GM20000 (cell line): ENCODE measurements around the gene SMLR1.

Experiments
- DNase-seq: peaks from one replicate; pipeline ENCODE4 v3.0.0; 2012; ENCODE audit warnings: low spot score
- CTCF ChIP-seq: IDR thresholded peaks from 2 replicates; pipeline ENCODE4 v1.5.1; 2012; ENCODE audit warnings: mild to moderate bottlenecking, control low read depth; ENCODE audit errors: extremely low read depth, missing control alignments

The SMLR1 gene

GRCh38 chr6:130846501-130846900 is 19.3 kb downstream of the SMLR1 start:
- DNase-seq = no peak

DNA sequence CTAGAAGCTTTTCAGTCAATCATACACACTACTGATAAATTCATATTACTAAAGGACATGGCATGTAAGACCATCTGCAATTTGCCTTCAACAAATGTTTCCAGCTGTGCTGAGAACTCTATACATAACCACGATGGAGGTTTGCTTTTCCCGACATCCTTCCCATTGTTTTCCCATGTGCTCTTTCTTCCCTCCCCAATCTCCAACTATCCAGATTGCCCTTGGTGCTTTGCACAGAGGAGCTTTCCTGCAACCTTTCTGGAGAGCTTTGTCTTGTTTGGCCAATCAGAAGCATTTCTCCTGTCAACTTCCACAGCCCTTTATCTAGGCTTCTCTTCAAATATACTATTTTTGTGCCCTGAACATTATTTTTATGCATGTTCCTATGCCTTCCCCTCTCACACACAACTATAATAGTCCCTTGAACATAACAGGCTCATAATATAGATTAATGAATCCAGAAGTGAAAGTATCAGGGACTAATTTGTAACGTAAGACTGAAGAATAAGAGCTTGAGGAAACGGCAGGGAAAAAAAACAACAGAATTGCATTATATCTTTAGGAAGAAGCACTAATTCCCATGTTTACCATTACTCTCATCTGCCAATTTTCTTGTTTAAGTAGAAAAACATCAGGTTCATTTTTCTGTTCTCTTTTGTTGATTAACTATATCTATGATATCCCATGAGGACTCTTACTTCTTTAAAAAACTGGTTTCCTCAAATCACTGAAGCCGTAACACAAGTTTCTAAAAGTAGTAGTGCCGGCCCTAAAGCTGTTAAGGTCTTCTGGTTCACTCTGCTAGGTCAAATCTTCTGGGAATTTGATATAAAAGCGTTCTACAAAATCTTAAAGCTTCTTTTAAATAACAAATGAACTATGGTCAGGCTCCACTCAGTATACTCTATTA is 20.1 kb downstream of the SMLR1 start:
- no peak for TF ChIP-seq CTCF
- DNase-seq = no peak

More at GRCh38 chr6:130846501-130846900, 19.3 kb downstream of the SMLR1 start:
- TF ChIP-seq CTCF = no peak

DNA sequence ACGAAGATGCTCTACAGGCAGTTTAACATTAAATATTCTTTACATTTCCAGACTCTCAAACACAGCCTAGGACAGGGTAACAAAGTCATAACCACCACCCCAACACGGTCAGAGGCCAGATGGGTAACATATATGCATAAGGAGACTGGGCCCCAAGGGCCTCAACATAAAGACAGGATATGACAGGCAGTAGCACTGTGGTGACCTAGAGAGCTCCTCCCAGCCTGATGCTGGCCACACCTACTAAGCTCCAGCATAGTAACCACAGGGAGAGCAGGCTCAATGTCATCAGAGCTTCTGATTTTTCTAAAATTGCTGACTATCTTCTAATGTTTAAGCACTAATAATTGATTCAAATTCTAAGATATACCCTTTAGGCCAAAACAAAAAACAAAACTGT is 21.7 kb downstream of the SMLR1 start:
- TF ChIP-seq CTCF = no peak
- peak; percentile 42 for DNase-seq

DNA sequence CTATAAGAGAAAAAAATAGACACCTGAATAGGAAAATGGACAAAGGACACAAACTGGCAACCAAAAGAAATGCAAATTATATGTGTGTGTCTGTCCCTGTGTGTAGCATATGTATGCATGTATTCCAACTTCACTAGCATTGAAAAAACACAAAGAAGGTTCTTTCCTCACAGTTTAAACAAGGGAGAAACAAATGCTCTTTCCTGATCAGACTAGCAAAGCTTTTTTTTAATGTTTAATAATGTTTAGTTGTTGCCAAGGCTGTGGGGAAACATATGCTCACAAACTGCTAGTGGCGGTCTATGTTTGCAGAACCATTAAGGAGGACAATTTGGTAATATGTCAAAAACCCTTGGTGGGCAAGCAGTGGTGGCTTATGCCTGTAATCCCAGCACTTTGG is 22.4 kb downstream of the SMLR1 start:
- TF ChIP-seq CTCF = no peak
- no peak for DNase-seq

GRCh38 chr6:130851026-130851425 is 23.8 kb downstream of the SMLR1 start:
- DNase-seq = no peak
- no peak for TF ChIP-seq CTCF

DNA sequence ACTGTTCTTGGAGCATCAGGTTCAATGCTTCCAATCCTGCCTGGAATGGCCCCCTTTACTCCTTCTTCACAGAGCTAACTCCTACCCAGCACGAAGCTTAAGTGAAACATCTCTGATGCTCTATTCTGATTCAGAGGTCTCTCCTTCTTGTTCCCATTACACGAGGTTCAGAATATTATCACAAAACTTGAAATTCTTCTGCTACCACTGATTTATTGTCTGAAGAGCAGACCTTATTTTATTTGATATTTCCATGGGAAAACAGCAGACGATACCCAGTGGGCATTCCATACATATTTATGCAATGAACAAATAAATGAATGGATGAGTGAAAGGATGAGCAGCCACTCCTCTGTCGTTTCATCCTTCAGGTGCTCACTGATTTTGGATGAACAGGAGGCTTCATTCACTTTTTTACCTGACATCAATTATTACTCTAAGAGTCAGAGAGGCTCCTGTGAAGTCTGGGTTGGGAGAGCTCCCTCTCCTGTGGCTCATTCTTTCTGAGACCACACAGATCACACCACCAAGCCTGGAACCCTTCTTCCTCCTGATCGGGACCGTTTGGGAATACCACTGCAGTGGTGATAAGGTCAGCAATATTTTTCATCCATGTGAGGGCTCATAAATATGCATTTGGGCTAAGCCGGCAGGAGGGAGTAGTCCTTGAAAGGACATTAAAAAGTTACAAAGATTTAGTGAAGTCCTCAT is 25.8 kb downstream of the SMLR1 start:
- TF ChIP-seq CTCF = no peak
- DNase-seq = no peak

DNA sequence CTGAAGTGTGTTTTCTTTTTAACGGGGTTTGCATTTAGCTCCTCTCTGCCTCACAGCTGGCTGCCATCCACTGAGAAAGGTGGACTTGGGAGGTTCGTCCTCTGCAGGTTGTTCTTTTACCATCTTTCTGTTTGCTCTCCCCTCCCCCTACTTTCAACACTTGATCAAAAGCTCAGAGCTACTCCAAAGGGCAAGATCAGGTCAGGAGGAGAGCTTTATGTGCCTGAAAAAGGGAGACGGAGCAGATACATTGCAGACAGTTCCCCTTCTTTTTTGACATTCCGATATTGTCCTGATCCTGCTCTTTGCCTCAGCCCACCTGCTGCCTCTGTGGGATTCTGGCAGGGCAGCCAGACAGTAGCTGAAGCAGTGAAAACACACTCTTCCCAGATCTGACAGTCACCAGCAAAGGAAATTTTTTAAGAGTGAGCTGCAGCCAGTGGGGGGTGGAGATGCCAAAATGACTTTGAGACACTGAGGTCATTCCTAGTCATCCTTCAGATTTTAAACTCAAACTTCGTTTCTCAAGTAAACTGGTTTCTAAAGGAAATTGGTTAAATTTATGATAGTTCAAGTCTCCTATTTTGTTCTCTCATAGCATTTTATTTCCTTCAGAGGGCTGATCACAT is 26.5 kb downstream of the SMLR1 start:
- no peak for DNase-seq
- TF ChIP-seq CTCF = no peak
